HCT116 (cell line): ENCODE results near the gene ZNF438.

Experiments used
- CEBPB ChIP-seq: IDR thresholded peaks from 2 replicates; pipeline ENCODE4 v1.6.1; 2012; ENCODE audit warnings: low read depth
- EGR1 ChIP-seq: IDR thresholded peaks from 2 replicates; pipeline ENCODE4 v1.6.1; 2012; ENCODE audit warnings: low read depth
- EZH2 ChIP-seq: fragments of 200-600 bp; sonication (generic); IDR thresholded peaks from 2 replicates; pipeline ENCODE4 v1.6.1; 2017; ENCODE audit warnings: antibody characterized with exemption, mixed run types
- EZH2phosphoT487 ChIP-seq: fragments of 200-600 bp; IDR thresholded peaks from 2 replicates; pipeline ENCODE4 v1.6.1; 2018; ENCODE audit warnings: antibody characterized with exemption, borderline replicate concordance
- POLR2A ChIP-seq: IDR thresholded peaks from 2 replicates; pipeline ENCODE4 v1.7.0; 2011; ENCODE audit warnings: borderline replicate concordance; ENCODE audit not compliant: insufficient read depth, insufficient read length; ENCODE audit errors: extremely low read depth
- POLR2AphosphoS5 ChIP-seq: IDR thresholded peaks from 2 replicates; pipeline ENCODE4 v1.6.1; 2011; ENCODE audit warnings: mild to moderate bottlenecking, low read depth, low read length, moderate library complexity
- RAD21 ChIP-seq: IDR thresholded peaks from 2 replicates; pipeline ENCODE4 v1.6.1; 2012; ENCODE audit warnings: low read depth, mild to moderate bottlenecking
- SIN3A ChIP-seq: IDR thresholded peaks from 2 replicates; pipeline ENCODE4 v1.6.1; 2012; ENCODE audit warnings: low read depth
- TCF7L2 ChIP-seq: IDR thresholded peaks from 2 replicates; pipeline ENCODE4 v1.7.0; 2011; ENCODE audit warnings: borderline replicate concordance, inconsistent platforms; ENCODE audit not compliant: insufficient read depth, insufficient read length; ENCODE audit errors: extremely low read depth
- ZNF274 ChIP-seq: fragments of 200-500 bp; sonication (Bioruptor generic); IDR thresholded peaks from 2 replicates; pipeline ENCODE4 v1.6.1; 2014; ENCODE audit warnings: mild to moderate bottlenecking, low read depth, low read length, inconsistent platforms
- TF ChIP-seq, protein P1 (sequence below), 3 experiments: fragments of 200-600 bp in 1 of 3; sonication (generic) in 1 of 3; IDR thresholded peaks in 2 of 3; conservative IDR thresholded peaks in 1 of 3; 2 replicates each; pipeline ENCODE4 v1.5.1; 2012 to 2017; ENCODE audit warnings: low read depth in 2 of 3, low read length in 2 of 3, antibody characterized with exemption in 1 of 3, borderline replicate concordance in 1 of 3, control low read depth in 1 of 3, mild to moderate bottlenecking in 1 of 3, mixed read lengths in 1 of 3, mixed run types in 1 of 3, moderate library complexity in 1 of 3; ENCODE audit not compliant: insufficient read depth in 1 of 3
- TF ChIP-seq, protein P2 (sequence below): IDR thresholded peaks from 2 replicates; pipeline ENCODE4 v1.6.1; 2012
- TF ChIP-seq, protein P3 (sequence below): IDR thresholded peaks from 2 replicates; pipeline ENCODE4 v1.6.1; 2012; ENCODE audit warnings: low read depth

DNA sequence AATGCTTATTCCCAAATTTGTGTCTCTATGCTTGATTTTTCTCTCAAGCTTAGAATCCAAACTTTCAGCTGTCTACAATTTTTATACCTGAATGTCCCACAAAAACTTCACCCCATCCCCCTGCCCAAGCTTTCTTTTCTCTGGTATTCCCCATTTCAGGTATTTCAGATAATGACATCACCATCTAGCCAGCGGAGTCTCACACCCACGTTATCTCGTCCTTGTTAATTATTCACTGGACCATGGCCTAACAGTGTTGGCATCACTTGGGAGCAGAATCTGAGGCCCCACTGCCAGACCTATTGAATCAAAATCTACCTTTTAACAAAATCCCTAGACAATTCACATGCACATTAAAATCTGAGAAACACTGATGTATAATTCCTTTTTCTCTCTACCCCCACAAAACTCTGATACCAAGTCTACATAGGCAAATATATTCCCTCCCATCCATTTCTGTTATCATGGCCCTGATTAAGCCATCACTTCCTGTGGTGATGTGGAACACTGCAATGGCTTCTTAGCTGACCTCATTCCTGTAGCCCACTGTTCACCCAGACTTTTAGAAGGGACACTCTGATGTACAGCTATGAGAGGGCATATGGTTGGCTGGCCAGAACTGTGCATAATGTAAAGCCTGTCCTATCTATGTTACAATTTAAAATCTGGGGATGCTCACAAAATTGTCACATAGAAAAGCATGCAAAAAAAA lies 31.4 kb downstream of the ZNF438 start:
- no peak for TF ChIP-seq POLR2AphosphoS5
- TF ChIP-seq, protein P1, sequence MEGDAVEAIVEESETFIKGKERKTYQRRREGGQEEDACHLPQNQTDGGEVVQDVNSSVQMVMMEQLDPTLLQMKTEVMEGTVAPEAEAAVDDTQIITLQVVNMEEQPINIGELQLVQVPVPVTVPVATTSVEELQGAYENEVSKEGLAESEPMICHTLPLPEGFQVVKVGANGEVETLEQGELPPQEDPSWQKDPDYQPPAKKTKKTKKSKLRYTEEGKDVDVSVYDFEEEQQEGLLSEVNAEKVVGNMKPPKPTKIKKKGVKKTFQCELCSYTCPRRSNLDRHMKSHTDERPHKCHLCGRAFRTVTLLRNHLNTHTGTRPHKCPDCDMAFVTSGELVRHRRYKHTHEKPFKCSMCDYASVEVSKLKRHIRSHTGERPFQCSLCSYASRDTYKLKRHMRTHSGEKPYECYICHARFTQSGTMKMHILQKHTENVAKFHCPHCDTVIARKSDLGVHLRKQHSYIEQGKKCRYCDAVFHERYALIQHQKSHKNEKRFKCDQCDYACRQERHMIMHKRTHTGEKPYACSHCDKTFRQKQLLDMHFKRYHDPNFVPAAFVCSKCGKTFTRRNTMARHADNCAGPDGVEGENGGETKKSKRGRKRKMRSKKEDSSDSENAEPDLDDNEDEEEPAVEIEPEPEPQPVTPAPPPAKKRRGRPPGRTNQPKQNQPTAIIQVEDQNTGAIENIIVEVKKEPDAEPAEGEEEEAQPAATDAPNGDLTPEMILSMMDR (IDR thresholded peaks at IDR 0.05 in 2 of 3, conservative IDR thresholded peaks at IDR 0.05 in 1 of 3; ENCODE audit: borderline replicate concordance in 1 of 3, insufficient read depth in 1 of 3, low read depth in 2 of 3, low read length in 2 of 3), result no peak
- no peak for TF ChIP-seq ZNF274
- no peak for TF ChIP-seq TCF7L2
- TF ChIP-seq CEBPB, result no peak
- TF ChIP-seq POLR2A, result no peak
- no peak for TF ChIP-seq EZH2phosphoT487
- TF ChIP-seq EZH2, result no peak
- TF ChIP-seq EGR1, result no peak
- TF ChIP-seq RAD21, result no peak
- TF ChIP-seq, protein P2, sequence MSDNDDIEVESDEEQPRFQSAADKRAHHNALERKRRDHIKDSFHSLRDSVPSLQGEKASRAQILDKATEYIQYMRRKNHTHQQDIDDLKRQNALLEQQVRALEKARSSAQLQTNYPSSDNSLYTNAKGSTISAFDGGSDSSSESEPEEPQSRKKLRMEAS, result no peak
- TF ChIP-seq SIN3A, result no peak
- TF ChIP-seq, protein P3, sequence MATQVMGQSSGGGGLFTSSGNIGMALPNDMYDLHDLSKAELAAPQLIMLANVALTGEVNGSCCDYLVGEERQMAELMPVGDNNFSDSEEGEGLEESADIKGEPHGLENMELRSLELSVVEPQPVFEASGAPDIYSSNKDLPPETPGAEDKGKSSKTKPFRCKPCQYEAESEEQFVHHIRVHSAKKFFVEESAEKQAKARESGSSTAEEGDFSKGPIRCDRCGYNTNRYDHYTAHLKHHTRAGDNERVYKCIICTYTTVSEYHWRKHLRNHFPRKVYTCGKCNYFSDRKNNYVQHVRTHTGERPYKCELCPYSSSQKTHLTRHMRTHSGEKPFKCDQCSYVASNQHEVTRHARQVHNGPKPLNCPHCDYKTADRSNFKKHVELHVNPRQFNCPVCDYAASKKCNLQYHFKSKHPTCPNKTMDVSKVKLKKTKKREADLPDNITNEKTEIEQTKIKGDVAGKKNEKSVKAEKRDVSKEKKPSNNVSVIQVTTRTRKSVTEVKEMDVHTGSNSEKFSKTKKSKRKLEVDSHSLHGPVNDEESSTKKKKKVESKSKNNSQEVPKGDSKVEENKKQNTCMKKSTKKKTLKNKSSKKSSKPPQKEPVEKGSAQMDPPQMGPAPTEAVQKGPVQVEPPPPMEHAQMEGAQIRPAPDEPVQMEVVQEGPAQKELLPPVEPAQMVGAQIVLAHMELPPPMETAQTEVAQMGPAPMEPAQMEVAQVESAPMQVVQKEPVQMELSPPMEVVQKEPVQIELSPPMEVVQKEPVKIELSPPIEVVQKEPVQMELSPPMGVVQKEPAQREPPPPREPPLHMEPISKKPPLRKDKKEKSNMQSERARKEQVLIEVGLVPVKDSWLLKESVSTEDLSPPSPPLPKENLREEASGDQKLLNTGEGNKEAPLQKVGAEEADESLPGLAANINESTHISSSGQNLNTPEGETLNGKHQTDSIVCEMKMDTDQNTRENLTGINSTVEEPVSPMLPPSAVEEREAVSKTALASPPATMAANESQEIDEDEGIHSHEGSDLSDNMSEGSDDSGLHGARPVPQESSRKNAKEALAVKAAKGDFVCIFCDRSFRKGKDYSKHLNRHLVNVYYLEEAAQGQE, result no peak
